Measurements from ENCODE around the gene MATK. TPM values are rescaled to one million over a fixed set of nuclear protein-coding genes. Genes with fewer than 3 reads are reported as not detected.
A peak's percentile ranks its signal among the peaks of the same experiment; 100 is the strongest.

MATK gene
- total RNA-seq, 2 donors from 2014 or later: 5.7 to 5.8 TPM

GRCh38 chr19:3734310-3734600 lies 51.9 kb downstream of the MATK start:
- Mint-ChIP-seq H3K4me1 (no peaks in the 10 kb centered on the region), H3K4me3 (no peak overlapping the region), H3K27ac (no peak overlapping the region), H3K9me3 (no peaks in the 10 kb centered on the region), H3K36me3 (ENCODE audit: low read depth) (peaks cover 2% of the 10 kb centered on the region), H3K27me3 (ENCODE audit: insufficient read depth) (no peaks in the 10 kb centered on the region)
- Histone ChIP-seq H3K36me3 (ENCODE audit: control insufficient read depth, insufficient read depth, low read length) (no peaks in the 10 kb centered on the region), H3K9me3 (ENCODE audit: control insufficient read depth, low read length) (no peaks in the 10 kb centered on the region), H3K4me1 (ENCODE audit: control insufficient read depth, insufficient read depth, low read length) (no peaks in the 10 kb centered on the region), H3K9ac (ENCODE audit: extremely low read depth, low read length, poor library complexity, severe bottlenecking) (no peak overlapping the region), H3K4me3 (ENCODE audit: low read length) (no peak overlapping the region), H3K27ac (ENCODE audit: low read depth, low read length) (no peak overlapping the region), H3K27me3 (ENCODE audit: control insufficient read depth, insufficient read depth, low read length, poor library complexity, severe bottlenecking) (no peaks in the 10 kb centered on the region)
- 89% methylated on average over 10 of the region's 14 CpGs; no CpG with 5 or more reads in 1 of the 2 experiments for WGBS, 2 experiments (ENCODE audit: insufficient coverage in 1 of 2, insufficient read length in 1 of 2)
- DNase-seq: no peak
- TF ChIP-seq CTCF (conservative IDR thresholded peaks at IDR 0.05): no peak

DNA sequence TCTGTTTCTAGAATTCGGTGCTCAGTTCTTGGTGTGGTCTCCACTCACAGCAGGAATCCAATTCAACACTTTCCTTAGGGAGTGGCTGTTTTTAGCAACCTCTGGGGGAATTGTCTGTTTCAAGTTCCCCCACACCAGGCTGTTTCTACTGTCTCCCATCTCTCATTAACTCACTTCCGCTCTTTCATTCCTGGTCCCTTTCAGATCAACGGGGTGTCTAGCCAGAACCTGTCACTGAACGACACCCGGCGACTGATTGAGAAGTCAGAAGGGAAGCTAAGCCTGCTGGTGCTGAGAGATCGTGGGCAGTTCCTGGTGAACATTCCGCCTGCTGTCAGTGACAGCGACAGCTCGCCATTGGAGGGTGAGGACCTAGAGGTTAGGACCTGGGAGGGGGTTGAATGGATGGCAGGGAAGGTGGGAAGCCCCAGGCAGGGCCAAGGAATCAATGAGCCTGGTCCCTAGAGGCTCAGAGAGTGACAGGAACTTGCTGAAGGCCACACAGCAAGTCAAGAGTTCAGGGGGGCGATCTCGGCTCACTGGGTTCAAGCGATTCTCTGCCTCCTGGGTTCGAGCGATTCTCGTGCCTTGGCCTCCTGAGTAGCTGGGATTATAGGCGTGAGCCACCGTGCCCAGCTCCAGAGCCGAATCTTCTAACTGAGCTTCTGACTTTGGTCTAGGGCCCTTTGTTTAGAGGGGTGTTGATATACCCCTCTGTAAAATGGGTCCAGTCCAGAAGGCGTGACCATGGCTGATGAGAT lies 52.5 kb downstream of the MATK start:
- no peaks in the 10 kb centered on the region for H3K27me3 Mint-ChIP-seq (ENCODE audit: insufficient read depth)
- no peaks in the 10 kb centered on the region for H3K4me1 Mint-ChIP-seq
- H3K27me3 ChIP-seq (ENCODE audit: control insufficient read depth, insufficient read depth, low read length, poor library complexity, severe bottlenecking): no peaks in the 10 kb centered on the region
- H3K4me3 Mint-ChIP-seq: no peak overlapping the region
- H3K4me1 ChIP-seq (ENCODE audit: control insufficient read depth, insufficient read depth, low read length): no peaks in the 10 kb centered on the region
- H3K27ac ChIP-seq (ENCODE audit: low read depth, low read length): no peak overlapping the region
- no peaks in the 10 kb centered on the region for H3K9me3 ChIP-seq (ENCODE audit: control insufficient read depth, low read length)
- H3K36me3 ChIP-seq (ENCODE audit: control insufficient read depth, insufficient read depth, low read length): no peaks in the 10 kb centered on the region
- no peak overlapping the region for H3K9ac ChIP-seq (ENCODE audit: extremely low read depth, low read length, poor library complexity, severe bottlenecking)
- no peak overlapping the region for H3K4me3 ChIP-seq (ENCODE audit: low read length)
- 78 to 92% methylated on average over 15 to 20 of the region's 20 CpGs for WGBS, 2 experiments (ENCODE audit: insufficient coverage in 1 of 2, insufficient read length in 1 of 2)
- no peaks in the 10 kb centered on the region for H3K9me3 Mint-ChIP-seq
- H3K36me3 Mint-ChIP-seq (ENCODE audit: low read depth): peaks cover 2% of the 10 kb centered on the region
- TF ChIP-seq CTCF (conservative IDR thresholded peaks at IDR 0.05): no peak
- no peak for DNase-seq
- no peak overlapping the region for H3K27ac Mint-ChIP-seq

- Mint-ChIP-seq H3K36me3 (ENCODE audit: low read depth) (peaks cover 2% of the 10 kb centered on the region), H3K4me3 (no peak overlapping the region), H3K9me3 (no peaks in the 10 kb centered on the region), H3K27me3 (ENCODE audit: insufficient read depth) (no peaks in the 10 kb centered on the region), H3K27ac (no peak overlapping the region), H3K4me1 (no peaks in the 10 kb centered on the region)
- 80 to 94% methylated on average over 1 of the region's 1 CpG for WGBS, 2 experiments (ENCODE audit: insufficient coverage in 1 of 2, insufficient read length in 1 of 2)
- H3K36me3 ChIP-seq (ENCODE audit: control insufficient read depth, insufficient read depth, low read length): no peaks in the 10 kb centered on the region
- H3K4me1 ChIP-seq (ENCODE audit: control insufficient read depth, insufficient read depth, low read length): no peaks in the 10 kb centered on the region
- no peak overlapping the region for H3K27ac ChIP-seq (ENCODE audit: low read depth, low read length)
- no peaks in the 10 kb centered on the region for H3K27me3 ChIP-seq (ENCODE audit: control insufficient read depth, insufficient read depth, low read length, poor library complexity, severe bottlenecking)
- DNase-seq: no peak
- H3K4me3 ChIP-seq (ENCODE audit: low read length): no peak overlapping the region
- peak; percentile 18 for TF ChIP-seq CTCF (conservative IDR thresholded peaks at IDR 0.05)
- H3K9ac ChIP-seq (ENCODE audit: extremely low read depth, low read length, poor library complexity, severe bottlenecking): no peak overlapping the region
- no peaks in the 10 kb centered on the region for H3K9me3 ChIP-seq (ENCODE audit: control insufficient read depth, low read length)
These were observed 54.1 kb downstream of the MATK start for GRCh38 chr19:3732108-3732507.
